ENCODE data around the gene ASPA.

GRCh38 chr17:3433741-3434140, 42.1 kb upstream of the ASPA start, which contains the start of gene OR1E2:
- TF ChIP-seq, protein P1, sequence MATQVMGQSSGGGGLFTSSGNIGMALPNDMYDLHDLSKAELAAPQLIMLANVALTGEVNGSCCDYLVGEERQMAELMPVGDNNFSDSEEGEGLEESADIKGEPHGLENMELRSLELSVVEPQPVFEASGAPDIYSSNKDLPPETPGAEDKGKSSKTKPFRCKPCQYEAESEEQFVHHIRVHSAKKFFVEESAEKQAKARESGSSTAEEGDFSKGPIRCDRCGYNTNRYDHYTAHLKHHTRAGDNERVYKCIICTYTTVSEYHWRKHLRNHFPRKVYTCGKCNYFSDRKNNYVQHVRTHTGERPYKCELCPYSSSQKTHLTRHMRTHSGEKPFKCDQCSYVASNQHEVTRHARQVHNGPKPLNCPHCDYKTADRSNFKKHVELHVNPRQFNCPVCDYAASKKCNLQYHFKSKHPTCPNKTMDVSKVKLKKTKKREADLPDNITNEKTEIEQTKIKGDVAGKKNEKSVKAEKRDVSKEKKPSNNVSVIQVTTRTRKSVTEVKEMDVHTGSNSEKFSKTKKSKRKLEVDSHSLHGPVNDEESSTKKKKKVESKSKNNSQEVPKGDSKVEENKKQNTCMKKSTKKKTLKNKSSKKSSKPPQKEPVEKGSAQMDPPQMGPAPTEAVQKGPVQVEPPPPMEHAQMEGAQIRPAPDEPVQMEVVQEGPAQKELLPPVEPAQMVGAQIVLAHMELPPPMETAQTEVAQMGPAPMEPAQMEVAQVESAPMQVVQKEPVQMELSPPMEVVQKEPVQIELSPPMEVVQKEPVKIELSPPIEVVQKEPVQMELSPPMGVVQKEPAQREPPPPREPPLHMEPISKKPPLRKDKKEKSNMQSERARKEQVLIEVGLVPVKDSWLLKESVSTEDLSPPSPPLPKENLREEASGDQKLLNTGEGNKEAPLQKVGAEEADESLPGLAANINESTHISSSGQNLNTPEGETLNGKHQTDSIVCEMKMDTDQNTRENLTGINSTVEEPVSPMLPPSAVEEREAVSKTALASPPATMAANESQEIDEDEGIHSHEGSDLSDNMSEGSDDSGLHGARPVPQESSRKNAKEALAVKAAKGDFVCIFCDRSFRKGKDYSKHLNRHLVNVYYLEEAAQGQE (IDR thresholded peaks at IDR 0.05; ENCODE audit: low read depth, low read length), result no peak
- TF ChIP-seq NRF1 (IDR thresholded peaks at IDR 0.05; ENCODE audit: low read depth, low read length), result no peak

Measured in SK-N-SH (cell line).